ENCODE data around the gene AFDN.

DNA sequence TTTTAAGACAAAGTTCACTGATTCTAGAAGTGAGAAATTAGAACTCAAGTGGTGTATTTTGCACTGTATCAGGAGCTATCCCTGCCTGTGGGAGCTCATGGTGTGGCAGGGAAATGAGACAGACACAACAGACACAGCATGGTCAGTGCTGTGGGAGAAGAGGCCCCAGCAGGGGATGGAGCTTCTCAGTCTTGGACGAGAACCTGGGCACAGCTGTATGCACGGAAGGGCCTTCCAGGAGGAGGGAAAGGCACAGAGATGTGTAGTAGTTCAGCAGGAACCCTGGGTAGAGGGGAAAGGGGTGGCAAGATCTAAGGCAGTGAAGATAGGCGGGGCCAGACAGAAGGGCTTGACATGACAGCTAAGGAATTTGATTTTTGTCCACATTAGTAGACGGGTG lies 122.0 kb downstream of the AFDN start:
- no peak for TF ChIP-seq EGR1 (IDR thresholded peaks at IDR 0.05; ENCODE audit: borderline replicate concordance, low read depth, low read length)
- no peak for TF ChIP-seq MAFK (IDR thresholded peaks at IDR 0.05; ENCODE audit: low read depth, low read length)
- TF ChIP-seq, protein P1, sequence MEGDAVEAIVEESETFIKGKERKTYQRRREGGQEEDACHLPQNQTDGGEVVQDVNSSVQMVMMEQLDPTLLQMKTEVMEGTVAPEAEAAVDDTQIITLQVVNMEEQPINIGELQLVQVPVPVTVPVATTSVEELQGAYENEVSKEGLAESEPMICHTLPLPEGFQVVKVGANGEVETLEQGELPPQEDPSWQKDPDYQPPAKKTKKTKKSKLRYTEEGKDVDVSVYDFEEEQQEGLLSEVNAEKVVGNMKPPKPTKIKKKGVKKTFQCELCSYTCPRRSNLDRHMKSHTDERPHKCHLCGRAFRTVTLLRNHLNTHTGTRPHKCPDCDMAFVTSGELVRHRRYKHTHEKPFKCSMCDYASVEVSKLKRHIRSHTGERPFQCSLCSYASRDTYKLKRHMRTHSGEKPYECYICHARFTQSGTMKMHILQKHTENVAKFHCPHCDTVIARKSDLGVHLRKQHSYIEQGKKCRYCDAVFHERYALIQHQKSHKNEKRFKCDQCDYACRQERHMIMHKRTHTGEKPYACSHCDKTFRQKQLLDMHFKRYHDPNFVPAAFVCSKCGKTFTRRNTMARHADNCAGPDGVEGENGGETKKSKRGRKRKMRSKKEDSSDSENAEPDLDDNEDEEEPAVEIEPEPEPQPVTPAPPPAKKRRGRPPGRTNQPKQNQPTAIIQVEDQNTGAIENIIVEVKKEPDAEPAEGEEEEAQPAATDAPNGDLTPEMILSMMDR (IDR thresholded peaks at IDR 0.05; ENCODE audit: control extremely low read depth in 1 of 3, insufficient read depth in 1 of 3, low read depth in 1 of 3, low read length in 3 of 3), result no peak
- no peak for TF ChIP-seq POLR2A (IDR thresholded peaks at IDR 0.05; ENCODE audit: control extremely low read depth in 1 of 2, low read depth in 2 of 2, low read length in 2 of 2)
- no peak for TF ChIP-seq RFX5 (IDR thresholded peaks at IDR 0.05; ENCODE audit: borderline replicate concordance, low read depth, low read length)
- TF ChIP-seq CREB1 (IDR thresholded peaks at IDR 0.05), result no peak
- TF ChIP-seq EZH2 (IDR thresholded peaks at IDR 0.05; ENCODE audit: low read depth, low read length, severe bottlenecking), result no peak
- TF ChIP-seq GABPA (IDR thresholded peaks at IDR 0.05; ENCODE audit: borderline replicate concordance, insufficient read depth, low read length), result no peak
- TF ChIP-seq, protein P2, sequence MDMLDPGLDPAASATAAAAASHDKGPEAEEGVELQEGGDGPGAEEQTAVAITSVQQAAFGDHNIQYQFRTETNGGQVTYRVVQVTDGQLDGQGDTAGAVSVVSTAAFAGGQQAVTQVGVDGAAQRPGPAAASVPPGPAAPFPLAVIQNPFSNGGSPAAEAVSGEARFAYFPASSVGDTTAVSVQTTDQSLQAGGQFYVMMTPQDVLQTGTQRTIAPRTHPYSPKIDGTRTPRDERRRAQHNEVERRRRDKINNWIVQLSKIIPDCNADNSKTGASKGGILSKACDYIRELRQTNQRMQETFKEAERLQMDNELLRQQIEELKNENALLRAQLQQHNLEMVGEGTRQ (IDR thresholded peaks at IDR 0.05; ENCODE audit: low read length), result no peak
- no peak for TF ChIP-seq TAF1 (IDR thresholded peaks at IDR 0.05; ENCODE audit: low read depth, low read length)
- TF ChIP-seq, protein P3, sequence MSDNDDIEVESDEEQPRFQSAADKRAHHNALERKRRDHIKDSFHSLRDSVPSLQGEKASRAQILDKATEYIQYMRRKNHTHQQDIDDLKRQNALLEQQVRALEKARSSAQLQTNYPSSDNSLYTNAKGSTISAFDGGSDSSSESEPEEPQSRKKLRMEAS (IDR thresholded peaks at IDR 0.05), result no peak

Measured in H1 (cell line).